Spleen (tissue), 11 donors: ENCODE data around the gene ATP10A. TPM values are rescaled to one million over a fixed set of nuclear protein-coding genes. Genes with fewer than 3 reads are reported as not detected.

Experiments
- DNase-seq: peaks from one replicate; pipeline ENCODE4 v3.0.0-alpha.2; 2020
- H3K27ac ChIP-seq, 8 donors: fragments of 200-600 bp; sonication (generic) in 7 of 8; 1 replicate in 4 of 8; 2 replicates in 4 of 8; pipeline versions ENCODE4 v1.5.0 to v1.8.0; 2016 to 2021; ENCODE audit warnings: inconsistent platforms in 4 of 8, mild to moderate bottlenecking in 4 of 8, moderate library complexity in 1 of 8
- H3K27me3 ChIP-seq, 7 donors: fragments of 200-600 bp; sonication (generic) in 6 of 7; replicated peaks in 1 of 7; 1 replicate in 4 of 7; 2 replicates in 3 of 7; pipeline versions ENCODE4 v1.5.0 to v1.8.0; 2016 to 2021; ENCODE audit warnings: inconsistent platforms in 3 of 7, mild to moderate bottlenecking in 1 of 7
- H3K36me3 ChIP-seq, 6 donors: fragments of 200-600 bp; sonication (generic) in 5 of 6; 1 replicate in 4 of 6; 2 replicates in 2 of 6; pipeline versions ENCODE4 v1.5.0 to v1.8.0; 2016 to 2021; ENCODE audit warnings: inconsistent platforms in 2 of 6
- H3K4me1 ChIP-seq, 6 donors: fragments of 200-600 bp; sonication (generic) in 5 of 6; 1 replicate in 3 of 6; 2 replicates in 3 of 6; pipeline versions ENCODE4 v1.5.0 to v1.8.0; 2016 to 2021; ENCODE audit warnings: inconsistent platforms in 3 of 6
- H3K4me3 ChIP-seq, 8 donors: fragments of 200-600 bp; sonication (generic) in 7 of 8; 1 replicate in 4 of 8; 2 replicates in 4 of 8; pipeline versions ENCODE4 v1.5.0 to v1.8.0; 2016 to 2021; ENCODE audit warnings: inconsistent platforms in 4 of 8, mild to moderate bottlenecking in 4 of 8, moderate library complexity in 2 of 8
- H3K9me3 ChIP-seq, 8 donors: fragments of 200-600 bp; sonication (generic) in 7 of 8; 1 replicate in 4 of 8; 2 replicates in 4 of 8; pipeline versions ENCODE4 v1.5.0 to v1.8.0; 2016 to 2021; ENCODE audit warnings: inconsistent platforms in 4 of 8
- CTCF ChIP-seq, 11 experiments: fragments of 200-600 bp in 7 of 11; fragments of 450-650 bp in 4 of 11; sonication (generic) in 4 of 11; IDR thresholded peaks in 8 of 11; conservative IDR thresholded peaks in 3 of 11; 1 replicate in 7 of 11; 2 replicates in 4 of 11; pipeline versions ENCODE4 v1.4.0 to v1.8.0; 2016 to 2021; ENCODE audit warnings: antibody characterized with exemption in 11 of 11, inconsistent platforms in 4 of 11, mild to moderate bottlenecking in 1 of 11
- POLR2A ChIP-seq, 3 donors: fragments of 450-650 bp; IDR thresholded peaks; one replicate each; pipeline ENCODE4 v1.5.1; 2017; ENCODE audit warnings: antibody characterized with exemption in 3 of 3, mild to moderate bottlenecking in 1 of 3
- POLR2AphosphoS5 ChIP-seq, 3 donors: sonication (generic); formaldehyde crosslinking; IDR thresholded peaks; one replicate each; pipeline ENCODE4 v1.5.1; 2017; ENCODE audit warnings: antibody characterized with exemption in 3 of 3
- WGBS, 5 donors: extraction: QIAGEN DNeasy Blood & Tissue Kit in 3 of 5; methylation state at CpG; one replicate each; pipeline versions ENCODE4 v1.1.5 to v1.1.7; 2013 to 2018; 5-methylcytosine and 5-hydroxymethylcytosine counted together
- intact Hi-C: fragments of 100-400 bp; cut with DNase I; formaldehyde crosslinking; loops from one replicate; pipeline ENCODE4 v1.15.0; 2023; ENCODE audit warnings: low total_unique reads
- polyA plus RNA-seq, 3 donors: library from polyadenylated mRNA; stranded (reverse); fragments of 200-250 nt; gene quantifications; one replicate each; pipeline ENCODE4 v1.2.1, GENCODE V29; 2013
- total RNA-seq, 7 donors: library from RNA; depleted of rRNA in 3 of 7; stranded (reverse); fragments of >200 nt in 3 of 7; fragmentation: NEBNext Ultra II Directional in 4 of 7; extraction: Animal tissue kit (Norgen Biotek cat#: 25700) in 4 of 7; gene quantifications; one replicate each; pipeline versions ENCODE4 v1.1.0 to v1.2.1, GENCODE V29; 2016 to 2021
- donor health status: healthy with polysubstance abuse.
- donor health status: DM: no; HTN: no; CAD: no; lungs with moderate emphysema.
- donor health status: DM: no; HTN: no; CAD: no.
- donor health status: Bipolar disorder and iron deficiency.
- donor health status: healthy.
- donor health status: DM: no; HTN: no; CAD: no.
- donor health status: DM: yes; HTN: yes; CAD: no.

Gene ATP10A
- total and polyA plus RNA-seq, 10 donors: 0.54 to 8.6 (median 2.7) TPM

GRCh38 chr15:25741256-25741580, 121.9 kb downstream of the ATP10A start:
- WGBS, 5 donors: 31 to 46% (median 36%) methylated on average over 5 of the region's 5 CpGs
- Histone ChIP-seq H3K4me1 (peaks cover 0 to 26% (median 8%) of the 10 kb centered on the region in 6 donors), H3K4me3 (no peak overlapping the region), H3K27me3 (peaks cover 0 to 11% (median 0%) of the 10 kb centered on the region in 7 donors), H3K36me3 (no peaks in the 10 kb centered on the region), H3K9me3 (no peaks in the 10 kb centered on the region), H3K27ac (no peak overlapping the region)
- intact Hi-C loops: no loop called here
- DNase-seq: no peak
- no peak for TF ChIP-seq POLR2A (IDR thresholded peaks at IDR 0.05)
- TF ChIP-seq CTCF (IDR thresholded peaks at IDR 0.05 in 8 of 11, conservative IDR thresholded peaks at IDR 0.05 in 3 of 11): no peak
- TF ChIP-seq POLR2AphosphoS5 (IDR thresholded peaks at IDR 0.05): no peak

- 65 to 76% (median 69%) methylated on average over 17 to 18 of the region's 18 CpGs for WGBS, 5 donors
Measured at GRCh38 chr15:25740383-25741255, 122.5 kb downstream of the ATP10A start.

GRCh38 chr15:25739687-25740121, 123.4 kb downstream of the ATP10A start:
- no peak overlapping the region for H3K4me3 ChIP-seq
- no peaks in the 10 kb centered on the region for H3K9me3 ChIP-seq
- no peak for DNase-seq
- 22 to 39% (median 26%) methylated on average over 7 of the region's 7 CpGs for WGBS, 5 donors
- intact Hi-C loops: no loop called here
- no peak for TF ChIP-seq POLR2A (IDR thresholded peaks at IDR 0.05)
- no peak for TF ChIP-seq POLR2AphosphoS5 (IDR thresholded peaks at IDR 0.05)
- TF ChIP-seq CTCF (IDR thresholded peaks at IDR 0.05 in 8 of 11, conservative IDR thresholded peaks at IDR 0.05 in 3 of 11): peak in 5 of 11 experiments; percentile 9 to 56 (median 19)
- no peak overlapping the region for H3K27ac ChIP-seq
- H3K27me3 ChIP-seq: peaks cover 0 to 11% (median 0%) of the 10 kb centered on the region in 7 donors
- no peaks in the 10 kb centered on the region for H3K36me3 ChIP-seq
- H3K4me1 ChIP-seq: peaks cover 0 to 26% (median 8%) of the 10 kb centered on the region in 6 donors

More at GRCh38 chr15:25740383-25741255, 122.5 kb downstream of the ATP10A start:
- Histone ChIP-seq H3K27ac (no peak overlapping the region), H3K36me3 (no peaks in the 10 kb centered on the region), H3K4me3 (no peak overlapping the region), H3K4me1 (peaks cover 0 to 26% (median 8%) of the 10 kb centered on the region in 6 donors), H3K27me3 (peaks cover 0 to 11% (median 0%) of the 10 kb centered on the region in 7 donors), H3K9me3 (no peaks in the 10 kb centered on the region)
- intact Hi-C loops: no loop called here
- no peak for TF ChIP-seq POLR2A (IDR thresholded peaks at IDR 0.05)
- no peak for TF ChIP-seq CTCF (IDR thresholded peaks at IDR 0.05 in 8 of 11, conservative IDR thresholded peaks at IDR 0.05 in 3 of 11)
- TF ChIP-seq POLR2AphosphoS5 (IDR thresholded peaks at IDR 0.05): no peak
- DNase-seq: no peak
